GM23338 (cell line): Measurements from ENCODE around the gene RAMP1. TPM values are rescaled to one million over a fixed set of nuclear protein-coding genes. Genes with fewer than 3 reads are reported as not detected.

Experiments used
- ATAC-seq: fragments of 200-7000 bp; cut with Tn5 transposase; 3 replicates; pipeline ENCODE4 v1.9.1; 2020
- DNase-seq: peaks from one replicate; pipeline ENCODE4 v3.0.0-alpha.2; 2015; ENCODE audit warnings: low spot score
- H2AFZ ChIP-seq: fragments of 200-600 bp; sonication (generic); 2 replicates; pipeline ENCODE4 v1.8.0; 2016; ENCODE audit warnings: antibody characterized with exemption, mild to moderate bottlenecking, moderate library complexity
- H3F3A ChIP-seq: fragments of 200-600 bp; sonication (generic); replicated peaks from 2 replicates; pipeline ENCODE4 v1.8.0; 2017; ENCODE audit warnings: antibody characterized with exemption, mixed run types, low read depth
- H3K27ac ChIP-seq: fragments of 200-600 bp; sonication (generic); 2 replicates; pipeline ENCODE4 v1.6.1; 2016; ENCODE audit warnings: low read depth
- H3K27me3 ChIP-seq: fragments of 200-600 bp; sonication (generic); 2 replicates; pipeline ENCODE4 v1.8.0; 2016; ENCODE audit warnings: mild to moderate bottlenecking, mixed run types, moderate library complexity; ENCODE audit not compliant: insufficient read depth
- H3K36me3 ChIP-seq: fragments of 200-600 bp; sonication (generic); 2 replicates; pipeline ENCODE4 v1.8.0; 2016; ENCODE audit warnings: mild to moderate bottlenecking; ENCODE audit not compliant: insufficient read depth
- H3K4me1 ChIP-seq: fragments of 200-600 bp; sonication (generic); 2 replicates; pipeline ENCODE4 v1.8.0; 2016; ENCODE audit warnings: mild to moderate bottlenecking, moderate library complexity; ENCODE audit not compliant: insufficient read depth
- H3K4me2 ChIP-seq: fragments of 200-600 bp; sonication (generic); 2 replicates; pipeline ENCODE4 v1.7.1; 2017; ENCODE audit warnings: mixed run types
- H3K4me3 ChIP-seq: fragments of 200-600 bp; sonication (generic); 2 replicates; pipeline ENCODE4 v1.6.1; 2016; ENCODE audit warnings: mixed run types
- H3K79me2 ChIP-seq: fragments of 200-600 bp; sonication (generic); replicated peaks from 2 replicates; pipeline ENCODE4 v1.8.0; 2017; ENCODE audit warnings: mild to moderate bottlenecking; ENCODE audit not compliant: insufficient read depth
- H3K9me2 ChIP-seq: fragments of 200-600 bp; sonication (generic); 2 replicates; pipeline ENCODE4 v1.8.0; 2017; ENCODE audit not compliant: insufficient read depth
- H4K20me1 ChIP-seq: fragments of 200-600 bp; sonication (generic); replicated peaks from 2 replicates; pipeline ENCODE4 v1.8.0; 2017; ENCODE audit warnings: mild to moderate bottlenecking; ENCODE audit not compliant: insufficient read depth
- H3K27ac Mint-ChIP-seq: 2 replicates; pipeline ENCODE4 v1.8.0; 2020; ENCODE audit warnings: inconsistent platforms, mild to moderate bottlenecking, moderate library complexity, mixed read lengths
- H3K27me3 Mint-ChIP-seq: 3 replicates; pipeline ENCODE4 v1.8.0; 2022; ENCODE audit warnings: low read depth, mild to moderate bottlenecking, moderate library complexity, mixed read lengths, inconsistent platforms; ENCODE audit not compliant: insufficient read depth, poor library complexity
- H3K36me3 Mint-ChIP-seq: 3 replicates; pipeline ENCODE4 v1.8.0; 2021; ENCODE audit warnings: low read depth, mild to moderate bottlenecking, inconsistent platforms, moderate library complexity, mixed read lengths
- H3K4me1 Mint-ChIP-seq: 3 replicates; pipeline ENCODE4 v1.8.0; 2020; ENCODE audit warnings: mild to moderate bottlenecking, inconsistent platforms, mixed read lengths
- H3K4me3 Mint-ChIP-seq: 3 replicates; pipeline ENCODE4 v1.8.0; 2021; ENCODE audit warnings: moderate library complexity, mild to moderate bottlenecking, inconsistent platforms, mixed read lengths
- H3K9me3 Mint-ChIP-seq: 3 replicates; pipeline ENCODE4 v1.8.0; 2020; ENCODE audit warnings: moderate library complexity, mild to moderate bottlenecking, inconsistent platforms, mixed read lengths
- CREB1 ChIP-seq: fragments of 250-450 bp; sonication (Bioruptor Pico); IDR thresholded peaks from 2 replicates; pipeline ENCODE4 v1.5.0; 2020; ENCODE audit warnings: low read depth, mild to moderate bottlenecking, moderate library complexity
- EZH2 ChIP-seq: fragments of 200-600 bp; sonication (generic); IDR thresholded peaks from one replicate; pipeline ENCODE4 v1.8.0; 2017; ENCODE audit warnings: antibody characterized with exemption, mild to moderate bottlenecking, low read depth; ENCODE audit not compliant: unreplicated experiment
- EZH2phosphoT487 ChIP-seq: fragments of 200-600 bp; sonication (generic); IDR thresholded peaks from one replicate; pipeline ENCODE4 v1.8.1; 2018; ENCODE audit warnings: antibody characterized with exemption; ENCODE audit not compliant: unreplicated experiment
- JUNB ChIP-seq: IDR thresholded peaks from one replicate; pipeline ENCODE4 v1.6.1; 2016; ENCODE audit warnings: antibody characterized with exemption; ENCODE audit not compliant: unreplicated experiment
- NANOG ChIP-seq: IDR thresholded peaks from 2 replicates; pipeline ENCODE4 v1.6.1; 2016; ENCODE audit warnings: antibody characterized with exemption, borderline replicate concordance
- POLR2AphosphoS5 ChIP-seq: IDR thresholded peaks from 2 replicates; pipeline ENCODE4 v1.6.1; 2016; ENCODE audit warnings: antibody characterized with exemption, low read depth
- STAT1 ChIP-seq: IDR thresholded peaks from one replicate; pipeline ENCODE4 v1.6.1; 2016; ENCODE audit warnings: antibody characterized with exemption; ENCODE audit not compliant: unreplicated experiment
- ZNF114 ChIP-seq: fragments of 250-450 bp; sonication (Bioruptor Pico); IDR thresholded peaks from 2 replicates; pipeline ENCODE4 v1.5.0; 2020; ENCODE audit warnings: mild to moderate bottlenecking, moderate library complexity
- ZNF331 ChIP-seq: fragments of 250-450 bp; sonication (Bioruptor Pico); IDR thresholded peaks from 2 replicates; pipeline ENCODE4 v1.5.0; 2020; ENCODE audit warnings: low read depth, mild to moderate bottlenecking, moderate library complexity
- polyA plus RNA-seq: library from polyadenylated mRNA; unstranded; fragments of >200 nt; fragmentation: Nextera tagmentation; extraction: Ambion mirVana; gene quantifications from 2 replicates; pipeline ENCODE4 v1.2.1, GENCODE V29; 2016
- total RNA-seq: library from RNA; depleted of rRNA; stranded (reverse); fragments of >200 nt; shearing (Covaris generic); gene quantifications from 2 replicates; pipeline ENCODE4 v1.2.3, GENCODE V29; 2014
- TF ChIP-seq, protein P1 (sequence below): IDR thresholded peaks from one replicate; pipeline ENCODE4 v1.6.1; 2018; ENCODE audit warnings: antibody characterized with exemption; ENCODE audit not compliant: unreplicated experiment
- TF ChIP-seq, protein P2 (sequence below): IDR thresholded peaks from 2 replicates; pipeline ENCODE4 v1.6.1; 2016; ENCODE audit warnings: antibody characterized with exemption
- TF ChIP-seq, protein P3 (sequence below): fragments of 250-450 bp; sonication (Bioruptor Pico); IDR thresholded peaks from 2 replicates; pipeline ENCODE4 v1.5.0; 2020; ENCODE audit warnings: mild to moderate bottlenecking, moderate library complexity
- TF ChIP-seq, protein P4 (sequence below), 2 experiments: fragments of 200-600 bp in 1 of 2; sonication (generic) in 1 of 2; conservative IDR thresholded peaks; 2 replicates each; pipeline versions ENCODE4 v1.5.1 to v1.6.1; 2016 to 2017; ENCODE audit warnings: antibody characterized with exemption in 2 of 2, low read depth in 2 of 2, mild to moderate bottlenecking in 2 of 2, moderate library complexity in 1 of 2

RAMP1 gene
- total and polyA plus RNA-seq, 2 experiments from 2014 or later = 1.7 to 3.3 TPM

DNA sequence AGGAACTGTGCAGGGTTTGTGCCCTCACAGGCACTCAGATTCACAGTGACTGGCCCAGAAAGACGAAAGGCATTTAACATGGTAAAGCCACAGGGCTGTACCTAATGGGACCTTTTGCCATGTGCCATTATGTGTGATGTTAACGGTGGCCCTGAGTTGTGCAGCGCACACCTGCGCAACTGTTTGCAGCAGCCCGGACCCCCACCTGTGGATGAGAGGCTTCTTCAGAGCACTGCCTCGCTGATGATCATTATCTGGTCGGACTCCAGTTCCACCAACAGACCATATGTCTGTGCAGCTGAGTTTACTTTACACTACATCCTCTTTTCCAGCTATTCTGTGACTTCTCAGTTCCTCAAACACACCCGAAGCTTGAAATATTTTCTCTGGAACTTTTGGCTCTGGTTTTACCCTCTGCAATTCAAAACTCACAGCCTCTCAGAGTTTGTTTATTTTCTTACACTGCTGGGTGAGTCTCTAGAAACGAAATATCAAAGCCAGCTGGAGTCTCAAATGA, 71.8 kb downstream of the RAMP1 start:
- H3K4me1 Mint-ChIP-seq = no peaks in the 10 kb centered on the region
- Histone ChIP-seq H3K36me3 (no peaks in the 10 kb centered on the region), H2AFZ (no peak overlapping the region), H3K27me3 (no peaks in the 10 kb centered on the region), H3K9me2 (no peaks in the 10 kb centered on the region), H3K4me1 (no peaks in the 10 kb centered on the region), H3K79me2 (no peaks in the 10 kb centered on the region), H3F3A (no peaks in the 10 kb centered on the region), H4K20me1 (no peaks in the 10 kb centered on the region), H3K4me2 (no peak overlapping the region), H3K4me3 (no peak overlapping the region), H3K27ac (no peak overlapping the region)
- no peak overlapping the region for H3K27ac Mint-ChIP-seq
- peaks cover 30% of the 10 kb centered on the region for H3K9me3 Mint-ChIP-seq
- TF ChIP-seq STAT1 (no peak), EZH2phosphoT487 (no peak), NANOG (no peak), EZH2 (no peak), JUNB (no peak), ZNF114 (CRISPR knock-in tag) (no peak), CREB1 (CRISPR knock-in tag) (no peak), POLR2AphosphoS5 (no peak), ZNF331 (CRISPR knock-in tag) (no peak)
- TF ChIP-seq, protein P1, sequence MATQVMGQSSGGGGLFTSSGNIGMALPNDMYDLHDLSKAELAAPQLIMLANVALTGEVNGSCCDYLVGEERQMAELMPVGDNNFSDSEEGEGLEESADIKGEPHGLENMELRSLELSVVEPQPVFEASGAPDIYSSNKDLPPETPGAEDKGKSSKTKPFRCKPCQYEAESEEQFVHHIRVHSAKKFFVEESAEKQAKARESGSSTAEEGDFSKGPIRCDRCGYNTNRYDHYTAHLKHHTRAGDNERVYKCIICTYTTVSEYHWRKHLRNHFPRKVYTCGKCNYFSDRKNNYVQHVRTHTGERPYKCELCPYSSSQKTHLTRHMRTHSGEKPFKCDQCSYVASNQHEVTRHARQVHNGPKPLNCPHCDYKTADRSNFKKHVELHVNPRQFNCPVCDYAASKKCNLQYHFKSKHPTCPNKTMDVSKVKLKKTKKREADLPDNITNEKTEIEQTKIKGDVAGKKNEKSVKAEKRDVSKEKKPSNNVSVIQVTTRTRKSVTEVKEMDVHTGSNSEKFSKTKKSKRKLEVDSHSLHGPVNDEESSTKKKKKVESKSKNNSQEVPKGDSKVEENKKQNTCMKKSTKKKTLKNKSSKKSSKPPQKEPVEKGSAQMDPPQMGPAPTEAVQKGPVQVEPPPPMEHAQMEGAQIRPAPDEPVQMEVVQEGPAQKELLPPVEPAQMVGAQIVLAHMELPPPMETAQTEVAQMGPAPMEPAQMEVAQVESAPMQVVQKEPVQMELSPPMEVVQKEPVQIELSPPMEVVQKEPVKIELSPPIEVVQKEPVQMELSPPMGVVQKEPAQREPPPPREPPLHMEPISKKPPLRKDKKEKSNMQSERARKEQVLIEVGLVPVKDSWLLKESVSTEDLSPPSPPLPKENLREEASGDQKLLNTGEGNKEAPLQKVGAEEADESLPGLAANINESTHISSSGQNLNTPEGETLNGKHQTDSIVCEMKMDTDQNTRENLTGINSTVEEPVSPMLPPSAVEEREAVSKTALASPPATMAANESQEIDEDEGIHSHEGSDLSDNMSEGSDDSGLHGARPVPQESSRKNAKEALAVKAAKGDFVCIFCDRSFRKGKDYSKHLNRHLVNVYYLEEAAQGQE = no peak
- TF ChIP-seq, protein P2, sequence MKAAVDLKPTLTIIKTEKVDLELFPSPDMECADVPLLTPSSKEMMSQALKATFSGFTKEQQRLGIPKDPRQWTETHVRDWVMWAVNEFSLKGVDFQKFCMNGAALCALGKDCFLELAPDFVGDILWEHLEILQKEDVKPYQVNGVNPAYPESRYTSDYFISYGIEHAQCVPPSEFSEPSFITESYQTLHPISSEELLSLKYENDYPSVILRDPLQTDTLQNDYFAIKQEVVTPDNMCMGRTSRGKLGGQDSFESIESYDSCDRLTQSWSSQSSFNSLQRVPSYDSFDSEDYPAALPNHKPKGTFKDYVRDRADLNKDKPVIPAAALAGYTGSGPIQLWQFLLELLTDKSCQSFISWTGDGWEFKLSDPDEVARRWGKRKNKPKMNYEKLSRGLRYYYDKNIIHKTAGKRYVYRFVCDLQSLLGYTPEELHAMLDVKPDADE = no peak
- TF ChIP-seq, protein P3, sequence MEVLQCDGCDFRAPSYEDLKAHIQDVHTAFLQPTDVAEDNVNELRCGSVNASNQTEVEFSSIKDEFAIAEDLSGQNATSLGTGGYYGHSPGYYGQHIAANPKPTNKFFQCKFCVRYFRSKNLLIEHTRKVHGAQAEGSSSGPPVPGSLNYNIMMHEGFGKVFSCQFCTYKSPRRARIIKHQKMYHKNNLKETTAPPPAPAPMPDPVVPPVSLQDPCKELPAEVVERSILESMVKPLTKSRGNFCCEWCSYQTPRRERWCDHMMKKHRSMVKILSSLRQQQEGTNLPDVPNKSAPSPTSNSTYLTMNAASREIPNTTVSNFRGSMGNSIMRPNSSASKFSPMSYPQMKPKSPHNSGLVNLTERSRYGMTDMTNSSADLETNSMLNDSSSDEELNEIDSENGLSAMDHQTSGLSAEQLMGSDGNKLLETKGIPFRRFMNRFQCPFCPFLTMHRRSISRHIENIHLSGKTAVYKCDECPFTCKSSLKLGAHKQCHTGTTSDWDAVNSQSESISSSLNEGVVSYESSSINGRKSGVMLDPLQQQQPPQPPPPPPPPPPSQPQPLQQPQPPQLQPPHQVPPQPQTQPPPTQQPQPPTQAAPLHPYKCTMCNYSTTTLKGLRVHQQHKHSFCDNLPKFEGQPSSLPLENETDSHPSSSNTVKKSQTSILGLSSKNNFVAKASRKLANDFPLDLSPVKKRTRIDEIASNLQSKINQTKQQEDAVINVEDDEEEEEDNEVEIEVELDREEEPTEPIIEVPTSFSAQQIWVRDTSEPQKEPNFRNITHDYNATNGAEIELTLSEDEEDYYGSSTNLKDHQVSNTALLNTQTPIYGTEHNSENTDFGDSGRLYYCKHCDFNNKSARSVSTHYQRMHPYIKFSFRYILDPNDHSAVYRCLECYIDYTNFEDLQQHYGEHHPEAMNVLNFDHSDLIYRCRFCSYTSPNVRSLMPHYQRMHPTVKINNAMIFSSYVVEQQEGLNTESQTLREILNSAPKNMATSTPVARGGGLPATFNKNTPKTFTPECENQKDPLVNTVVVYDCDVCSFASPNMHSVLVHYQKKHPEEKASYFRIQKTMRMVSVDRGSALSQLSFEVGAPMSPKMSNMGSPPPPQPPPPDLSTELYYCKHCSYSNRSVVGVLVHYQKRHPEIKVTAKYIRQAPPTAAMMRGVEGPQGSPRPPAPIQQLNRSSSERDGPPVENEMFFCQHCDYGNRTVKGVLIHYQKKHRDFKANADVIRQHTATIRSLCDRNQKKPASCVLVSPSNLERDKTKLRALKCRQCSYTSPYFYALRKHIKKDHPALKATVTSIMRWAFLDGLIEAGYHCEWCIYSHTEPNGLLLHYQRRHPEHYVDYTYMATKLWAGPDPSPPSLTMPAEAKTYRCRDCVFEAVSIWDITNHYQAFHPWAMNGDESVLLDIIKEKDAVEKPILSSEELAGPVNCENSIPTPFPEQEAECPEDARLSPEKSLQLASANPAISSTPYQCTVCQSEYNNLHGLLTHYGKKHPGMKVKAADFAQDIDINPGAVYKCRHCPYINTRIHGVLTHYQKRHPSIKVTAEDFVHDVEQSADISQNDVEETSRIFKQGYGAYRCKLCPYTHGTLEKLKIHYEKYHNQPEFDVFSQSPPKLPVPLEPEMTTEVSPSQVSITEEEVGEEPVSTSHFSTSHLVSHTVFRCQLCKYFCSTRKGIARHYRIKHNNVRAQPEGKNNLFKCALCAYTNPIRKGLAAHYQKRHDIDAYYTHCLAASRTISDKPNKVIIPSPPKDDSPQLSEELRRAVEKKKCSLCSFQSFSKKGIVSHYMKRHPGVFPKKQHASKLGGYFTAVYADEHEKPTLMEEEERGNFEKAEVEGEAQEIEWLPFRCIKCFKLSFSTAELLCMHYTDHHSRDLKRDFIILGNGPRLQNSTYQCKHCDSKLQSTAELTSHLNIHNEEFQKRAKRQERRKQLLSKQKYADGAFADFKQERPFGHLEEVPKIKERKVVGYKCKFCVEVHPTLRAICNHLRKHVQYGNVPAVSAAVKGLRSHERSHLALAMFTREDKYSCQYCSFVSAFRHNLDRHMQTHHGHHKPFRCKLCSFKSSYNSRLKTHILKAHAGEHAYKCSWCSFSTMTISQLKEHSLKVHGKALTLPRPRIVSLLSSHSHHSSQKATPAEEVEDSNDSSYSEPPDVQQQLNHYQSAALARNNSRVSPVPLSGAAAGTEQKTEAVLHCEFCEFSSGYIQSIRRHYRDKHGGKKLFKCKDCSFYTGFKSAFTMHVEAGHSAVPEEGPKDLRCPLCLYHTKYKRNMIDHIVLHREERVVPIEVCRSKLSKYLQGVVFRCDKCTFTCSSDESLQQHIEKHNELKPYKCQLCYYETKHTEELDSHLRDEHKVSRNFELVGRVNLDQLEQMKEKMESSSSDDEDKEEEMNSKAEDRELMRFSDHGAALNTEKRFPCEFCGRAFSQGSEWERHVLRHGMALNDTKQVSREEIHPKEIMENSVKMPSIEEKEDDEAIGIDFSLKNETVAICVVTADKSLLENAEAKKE = no peak
- TF ChIP-seq, protein P4, sequence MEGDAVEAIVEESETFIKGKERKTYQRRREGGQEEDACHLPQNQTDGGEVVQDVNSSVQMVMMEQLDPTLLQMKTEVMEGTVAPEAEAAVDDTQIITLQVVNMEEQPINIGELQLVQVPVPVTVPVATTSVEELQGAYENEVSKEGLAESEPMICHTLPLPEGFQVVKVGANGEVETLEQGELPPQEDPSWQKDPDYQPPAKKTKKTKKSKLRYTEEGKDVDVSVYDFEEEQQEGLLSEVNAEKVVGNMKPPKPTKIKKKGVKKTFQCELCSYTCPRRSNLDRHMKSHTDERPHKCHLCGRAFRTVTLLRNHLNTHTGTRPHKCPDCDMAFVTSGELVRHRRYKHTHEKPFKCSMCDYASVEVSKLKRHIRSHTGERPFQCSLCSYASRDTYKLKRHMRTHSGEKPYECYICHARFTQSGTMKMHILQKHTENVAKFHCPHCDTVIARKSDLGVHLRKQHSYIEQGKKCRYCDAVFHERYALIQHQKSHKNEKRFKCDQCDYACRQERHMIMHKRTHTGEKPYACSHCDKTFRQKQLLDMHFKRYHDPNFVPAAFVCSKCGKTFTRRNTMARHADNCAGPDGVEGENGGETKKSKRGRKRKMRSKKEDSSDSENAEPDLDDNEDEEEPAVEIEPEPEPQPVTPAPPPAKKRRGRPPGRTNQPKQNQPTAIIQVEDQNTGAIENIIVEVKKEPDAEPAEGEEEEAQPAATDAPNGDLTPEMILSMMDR (conservative IDR thresholded peaks at IDR 0.05; ENCODE audit: low read depth in 2 of 2) = no peak
- DNase-seq = no peak
- H3K27me3 Mint-ChIP-seq = peaks cover 4% of the 10 kb centered on the region
- ATAC-seq = no peak
- peaks cover 11% of the 10 kb centered on the region for H3K36me3 Mint-ChIP-seq
- no peak overlapping the region for H3K4me3 Mint-ChIP-seq
